T-helper 2 cell (primary cell): ENCODE measurements around the gene PARD3B.

Experiments
- DNase-seq, 5 experiments: peaks; one replicate each; pipeline versions ENCODE4 v3.0.0 to v3.0.0-alpha.2; 2012 to 2022

PARD3B gene

DNA sequence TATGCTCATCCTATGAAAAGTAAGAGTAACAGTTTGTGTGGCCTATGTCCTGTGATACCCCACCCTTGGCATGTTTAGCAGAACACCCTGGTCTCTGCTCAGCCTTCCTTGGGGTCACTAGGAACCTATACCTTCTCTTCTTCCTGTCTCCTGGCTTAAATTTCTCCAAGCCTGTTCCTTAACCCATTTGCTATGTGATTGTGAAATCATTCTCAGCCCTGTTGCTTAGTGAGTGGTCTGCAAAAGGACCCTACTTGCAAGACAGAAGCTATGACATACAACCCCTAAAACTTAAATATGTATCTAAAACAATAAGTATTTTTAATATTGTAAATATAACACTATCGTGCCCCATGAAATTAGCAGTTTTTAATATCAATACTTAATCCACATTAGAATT lies 524.7 kb downstream of the PARD3B start:
- no peak for DNase-seq

DNA sequence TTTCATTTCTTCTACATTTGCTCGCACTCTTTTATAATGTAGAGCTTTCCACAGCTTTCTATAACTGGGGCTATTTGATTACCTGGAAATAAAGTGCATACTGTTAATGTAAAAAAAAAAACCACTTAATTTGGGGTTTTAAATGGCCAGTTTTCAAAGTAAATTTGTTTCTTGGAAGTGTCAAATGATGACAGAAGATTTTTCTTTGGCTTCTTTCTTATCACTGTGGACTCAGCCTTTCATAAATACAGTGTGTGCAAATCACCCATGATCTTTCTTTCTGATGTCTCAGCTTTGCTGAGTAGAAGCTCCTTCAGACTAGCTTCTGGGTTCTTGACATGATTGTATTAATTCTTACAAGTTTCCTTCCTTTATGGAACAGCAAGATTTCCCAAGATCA lies 525.6 kb downstream of the PARD3B start:
- no peak for DNase-seq

DNA sequence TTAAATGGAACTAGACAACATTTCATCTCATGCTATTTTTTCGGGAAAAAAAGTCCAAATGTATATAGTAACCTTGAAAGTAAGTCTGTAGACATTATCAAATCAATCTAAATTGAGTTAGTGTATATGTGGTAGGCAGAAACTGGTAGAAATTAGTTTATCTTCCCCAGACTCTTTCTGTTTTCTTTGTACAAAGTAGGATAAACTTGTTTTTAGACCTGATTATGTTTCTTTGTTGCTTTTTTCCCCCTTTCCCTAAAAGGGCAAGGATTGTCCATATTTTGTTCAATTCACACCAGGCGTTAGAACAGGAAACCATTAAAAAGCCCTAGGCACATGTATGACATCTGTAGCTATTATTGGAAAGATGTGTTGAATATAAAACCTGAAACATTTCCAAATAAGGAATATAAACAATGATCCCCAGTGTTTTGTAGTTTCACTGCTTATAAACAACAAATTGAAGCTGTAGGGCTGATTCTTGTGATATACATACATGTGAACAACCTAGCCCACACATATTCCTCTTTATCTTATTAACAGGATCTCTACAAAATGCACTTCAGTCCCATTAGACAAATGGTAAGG lies 528.3 kb downstream of the PARD3B start:
- DNase-seq: no peak

DNA sequence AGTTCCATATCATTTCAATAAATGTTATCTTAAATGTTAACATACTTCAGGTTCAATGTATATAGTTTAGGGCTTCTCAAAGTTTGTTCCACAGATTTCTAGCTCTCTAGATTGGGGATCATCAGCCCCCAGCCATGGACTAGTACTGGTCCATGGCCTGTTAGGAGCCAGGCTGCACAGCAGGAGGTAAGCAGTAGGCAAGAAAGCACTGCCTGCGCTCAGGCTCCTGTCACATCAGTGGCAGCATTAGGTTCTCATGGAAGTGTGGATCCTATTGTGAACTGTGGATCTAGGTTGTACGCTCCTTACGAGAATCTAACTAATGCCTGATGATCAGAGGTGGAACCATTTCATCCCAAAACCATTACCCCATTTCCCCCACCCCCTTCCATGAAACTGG lies 531.1 kb downstream of the PARD3B start:
- no peak for DNase-seq

DNA sequence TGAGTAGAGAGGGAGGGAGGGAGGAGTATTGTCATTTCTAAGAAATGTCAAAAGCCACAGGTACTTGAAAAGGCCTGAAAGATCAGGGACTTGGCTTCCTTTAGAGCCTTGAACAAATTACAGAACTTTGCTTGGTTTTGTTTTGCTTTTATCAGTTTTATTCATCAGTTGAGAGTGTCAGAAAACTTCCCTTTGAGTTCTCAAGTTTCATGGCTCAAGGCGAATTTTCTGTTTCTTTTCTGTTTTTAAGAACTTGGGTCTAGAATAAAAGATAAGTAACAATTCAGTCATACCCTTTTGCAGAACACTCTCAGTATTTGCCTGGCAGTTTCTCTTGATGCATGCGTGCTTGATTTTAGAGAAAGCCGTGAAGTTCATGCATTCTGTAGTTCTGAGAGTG lies 531.9 kb downstream of the PARD3B start:
- peak in 1 of 5 experiments; percentile 82 for DNase-seq

DNA sequence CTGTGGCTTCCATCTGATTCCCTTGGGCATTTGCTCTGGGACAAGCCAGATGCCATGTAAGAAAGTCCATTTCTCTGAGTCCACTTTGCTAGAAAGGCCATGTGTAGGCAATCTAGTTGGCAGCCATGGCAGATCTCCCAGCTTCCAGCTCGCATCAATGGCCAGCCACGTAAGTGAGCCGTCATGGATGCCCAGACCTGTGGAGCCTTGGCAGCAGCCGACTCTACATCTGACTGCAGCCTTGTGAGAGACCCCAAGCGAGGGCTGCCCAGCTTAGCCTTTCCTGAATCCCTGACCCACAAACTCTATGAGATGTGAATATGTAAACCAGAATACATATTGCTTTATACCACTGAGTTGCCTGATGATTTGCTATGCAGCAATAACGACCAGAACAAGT lies 533.5 kb downstream of the PARD3B start:
- DNase-seq: no peak

DNA sequence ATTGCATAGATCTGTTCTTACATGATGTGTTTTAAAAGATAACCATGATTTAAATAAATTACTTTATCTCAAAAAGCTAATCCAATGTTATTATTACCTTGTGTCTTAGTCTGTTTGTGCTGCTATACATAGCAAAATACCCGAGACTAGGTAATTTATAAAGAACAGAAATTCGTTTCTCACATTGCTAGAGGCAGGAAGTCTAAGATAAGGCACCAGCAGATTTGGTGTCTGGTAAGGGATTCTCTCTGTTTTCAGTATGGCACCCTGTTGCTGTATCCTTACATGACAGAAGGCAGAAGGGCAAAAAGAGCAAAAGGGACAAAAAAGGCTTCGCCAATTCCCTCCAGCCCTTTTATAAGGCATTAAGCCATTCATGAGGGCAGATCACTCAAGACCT lies 533.9 kb downstream of the PARD3B start:
- DNase-seq: no peak

DNA sequence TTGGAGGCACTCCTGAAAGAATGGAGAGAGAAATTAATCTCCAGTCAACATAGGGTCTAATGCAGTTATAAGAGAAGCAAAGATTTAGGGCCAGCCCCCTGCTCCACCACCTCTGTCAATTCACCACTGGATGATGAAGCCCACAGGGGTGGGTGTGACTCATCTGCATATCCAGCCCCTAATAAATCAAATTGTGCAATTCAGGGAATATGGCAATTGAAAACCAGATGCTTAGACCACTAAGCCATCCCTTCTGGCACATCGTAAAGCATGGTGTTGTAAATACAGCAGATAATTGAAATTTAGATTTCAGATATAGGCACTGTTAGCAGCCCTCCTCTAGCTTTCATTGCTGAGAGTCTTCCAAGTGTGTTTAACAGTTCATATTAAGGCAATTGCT lies 541.4 kb downstream of the PARD3B start:
- DNase-seq: no peak

DNA sequence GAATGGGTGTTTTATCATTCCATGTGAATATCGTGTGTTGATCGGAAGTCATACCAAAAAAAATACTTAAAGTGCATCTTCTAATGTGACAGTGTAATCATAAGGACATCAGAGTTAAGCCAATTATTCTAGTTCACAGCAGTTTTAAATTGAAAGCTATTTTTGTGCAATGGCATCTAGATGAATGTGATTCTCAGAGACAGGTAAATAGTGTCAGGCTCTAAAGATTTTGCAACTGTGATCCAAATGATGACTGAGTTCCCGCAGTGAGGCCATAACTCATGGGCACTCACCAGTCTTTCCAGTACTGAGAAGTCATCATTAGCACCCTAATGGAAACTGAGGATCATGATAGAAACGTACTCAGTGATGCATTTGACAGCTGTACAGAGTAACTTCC lies 542.6 kb downstream of the PARD3B start:
- no peak for DNase-seq

DNA sequence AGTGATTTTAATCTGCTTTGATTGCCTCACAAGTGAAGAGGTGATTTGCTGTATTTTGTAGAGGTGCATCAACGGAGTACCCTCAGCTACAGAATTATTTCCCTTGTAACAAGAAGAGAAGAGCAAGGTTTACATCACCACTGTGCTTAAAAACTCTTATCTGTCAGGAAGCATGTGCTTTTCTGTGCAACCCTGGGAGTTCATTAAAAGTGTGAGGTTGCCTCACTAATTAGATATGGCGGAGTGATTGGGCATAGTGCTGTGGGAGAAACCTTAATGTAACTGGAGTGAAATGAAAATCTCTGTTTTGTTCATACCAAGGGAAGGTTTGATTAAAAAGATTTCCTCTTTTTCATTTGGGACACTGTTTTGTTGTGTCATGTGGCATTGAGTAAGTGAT lies 544.7 kb downstream of the PARD3B start:
- no peak for DNase-seq

DNA sequence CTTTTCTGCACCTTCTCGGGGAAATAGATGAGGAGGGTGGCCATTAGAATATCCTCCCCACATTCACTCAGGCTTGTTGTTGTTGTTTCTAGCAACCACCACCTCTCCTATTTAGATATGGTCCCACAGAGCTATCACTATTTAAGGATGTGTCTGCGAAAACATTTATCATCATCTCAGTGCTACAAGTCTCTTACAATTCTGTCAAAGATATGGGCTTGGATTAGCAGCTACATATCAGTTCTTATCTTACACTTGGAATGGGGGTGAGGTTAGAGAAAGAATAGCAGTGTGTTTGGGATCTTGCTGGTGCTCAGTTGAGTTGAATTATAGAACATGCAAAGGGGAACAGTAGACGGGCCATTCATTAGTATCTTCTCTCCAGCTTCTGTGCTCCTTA lies 546.1 kb downstream of the PARD3B start:
- DNase-seq: no peak

DNA sequence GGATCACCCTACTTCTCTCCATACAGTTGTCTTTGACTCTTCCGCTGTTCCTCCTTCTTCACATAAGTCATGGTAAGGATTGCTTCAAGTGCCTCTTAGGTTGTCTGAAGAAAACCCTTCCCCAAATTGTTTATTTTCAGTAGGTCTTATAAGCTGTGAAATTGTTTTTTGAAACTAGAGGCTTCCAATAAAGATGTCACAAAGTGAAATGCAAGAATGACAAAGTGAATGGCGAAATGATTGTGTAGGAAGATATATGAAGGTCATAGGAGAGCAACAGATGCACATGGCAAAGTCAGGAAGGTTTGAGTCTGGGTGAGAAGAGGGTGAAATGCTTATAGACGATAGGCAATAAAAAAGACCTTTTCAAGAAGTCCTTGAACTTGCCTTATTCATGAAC lies 548.8 kb downstream of the PARD3B start:
- DNase-seq: no peak

DNA sequence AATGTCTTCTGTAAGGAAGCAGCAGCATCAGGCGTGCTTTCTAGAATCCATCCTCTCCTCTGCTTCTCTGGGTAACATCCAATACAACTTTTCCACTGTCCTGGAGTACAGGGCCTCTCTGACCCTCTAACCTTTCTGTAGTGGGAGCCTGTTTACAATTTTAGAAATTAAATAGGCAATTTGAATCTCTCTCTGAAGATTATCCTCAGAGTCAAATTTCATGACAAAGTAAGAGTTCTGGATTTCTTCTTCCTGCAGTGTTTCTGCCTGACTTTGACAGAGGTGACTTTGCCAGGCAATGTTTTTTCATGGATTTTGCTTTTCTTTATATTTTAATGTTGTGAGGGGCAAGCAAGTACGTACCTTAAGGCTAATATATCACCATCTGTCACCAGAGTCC lies 558.4 kb downstream of the PARD3B start:
- DNase-seq: no peak

DNA sequence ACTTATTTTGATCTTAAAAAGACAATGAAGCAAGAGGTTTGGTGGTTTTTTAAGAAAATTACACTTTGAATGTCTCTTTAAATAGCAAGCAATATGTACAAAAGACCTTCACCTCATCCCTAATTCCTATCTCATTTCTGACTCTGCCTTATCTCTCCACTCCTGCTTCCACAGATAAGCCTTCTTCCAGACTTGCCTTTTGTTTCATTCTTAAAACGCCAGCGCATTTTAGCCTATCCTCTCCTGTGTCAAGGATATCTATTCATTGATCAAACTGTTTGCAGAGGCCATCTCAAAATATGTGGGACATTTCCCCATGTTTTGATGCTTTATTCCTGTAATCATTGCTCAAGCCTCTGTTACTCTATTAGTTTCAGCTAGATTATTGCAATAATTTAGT lies 562.5 kb downstream of the PARD3B start:
- DNase-seq: no peak

DNA sequence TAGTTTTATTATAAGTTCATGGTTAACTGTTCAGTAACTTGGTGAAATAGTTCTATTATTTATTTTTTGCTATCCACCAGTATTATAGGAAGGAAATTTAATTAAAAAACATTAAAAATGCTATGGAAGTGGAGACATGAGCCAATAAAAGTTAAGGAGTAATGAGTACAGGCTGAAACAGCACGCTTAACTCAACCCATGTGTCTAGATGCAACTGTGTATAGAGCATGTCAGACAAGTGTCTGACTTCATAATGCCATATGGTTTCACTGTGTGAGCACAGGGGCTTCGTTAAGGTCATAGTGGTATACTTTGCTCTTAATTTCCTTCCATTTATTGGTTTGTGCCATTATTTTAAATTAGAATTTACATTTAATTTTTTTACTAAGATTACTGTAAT lies 570.2 kb downstream of the PARD3B start:
- DNase-seq: no peak

DNA sequence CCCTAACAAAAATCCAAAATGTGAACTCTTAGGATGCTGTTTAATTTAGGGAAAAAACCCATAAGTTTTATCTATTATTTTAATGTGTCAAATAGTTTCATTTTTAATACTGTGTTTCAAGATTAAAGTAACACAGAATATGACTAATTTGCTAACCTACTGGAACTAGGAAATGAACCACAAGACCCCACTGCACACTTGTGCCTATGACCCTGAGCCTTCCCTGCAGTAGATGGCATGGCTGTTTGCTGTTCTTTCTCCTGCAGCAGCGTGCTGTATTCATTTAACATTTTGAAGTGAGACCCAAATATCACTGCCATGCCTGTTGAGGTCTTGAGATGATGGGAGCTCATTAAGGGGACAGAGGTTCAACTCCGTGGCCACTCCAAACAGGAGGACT lies 571.9 kb downstream of the PARD3B start:
- peak in 1 of 5 experiments; percentile 42 for DNase-seq

DNA sequence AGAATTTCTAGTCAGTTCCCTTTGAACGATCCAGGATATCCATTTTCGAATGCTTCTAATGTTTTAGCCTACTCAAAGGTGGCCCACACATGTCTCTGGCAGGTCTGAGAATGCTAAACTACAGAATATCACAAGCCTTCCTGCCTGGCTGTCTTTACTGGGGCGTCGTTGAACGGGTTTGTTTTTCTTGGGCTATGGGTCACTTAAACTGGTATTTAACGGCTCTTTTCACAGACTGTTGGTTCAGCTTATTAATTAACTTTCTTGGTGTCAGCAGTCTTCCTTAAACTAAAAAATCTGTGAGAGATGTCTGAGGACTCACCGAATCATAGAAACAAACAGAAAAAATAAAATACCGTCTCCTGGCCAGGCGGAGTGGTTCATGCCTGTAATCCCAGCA lies 573.9 kb downstream of the PARD3B start:
- DNase-seq: no peak

DNA sequence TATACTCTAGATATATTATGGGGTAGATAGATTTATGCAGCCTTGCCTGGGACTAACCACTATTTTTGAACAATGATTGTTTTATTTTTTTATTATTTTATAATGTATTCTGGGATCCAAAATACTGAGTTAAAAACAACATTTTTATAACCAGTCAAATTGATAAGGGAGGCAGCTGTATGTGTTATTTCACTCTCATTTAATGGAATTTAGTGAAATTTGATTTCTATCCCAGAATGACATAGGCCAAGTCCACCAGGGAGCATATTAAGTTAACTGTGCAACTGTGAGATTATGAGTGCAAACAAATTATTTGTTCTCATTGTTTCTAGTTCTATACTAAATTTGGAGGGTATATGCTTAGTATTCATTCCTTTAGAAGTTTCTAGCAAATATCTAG lies 583.5 kb downstream of the PARD3B start:
- DNase-seq: no peak

DNA sequence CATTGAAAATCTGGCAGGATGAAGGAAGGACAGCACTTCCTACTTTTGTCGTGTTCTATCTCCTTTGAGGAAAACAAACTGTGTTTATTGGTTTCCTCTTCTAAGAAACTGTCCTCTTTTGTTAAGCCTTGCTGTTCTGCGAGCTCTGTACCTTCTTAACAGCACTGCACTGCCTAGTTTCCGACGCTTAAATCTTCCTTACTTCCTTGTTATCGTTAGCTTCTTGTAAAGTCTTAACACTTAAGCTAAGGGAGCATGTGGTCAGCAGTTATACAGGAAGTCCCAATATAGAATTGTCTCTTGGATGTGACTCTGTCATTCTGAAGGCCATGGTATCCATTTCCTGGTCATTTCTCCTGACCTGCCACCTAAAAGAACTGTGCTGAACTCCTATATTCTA lies 584.3 kb downstream of the PARD3B start:
- peak in 1 of 5 experiments; percentile 8 for DNase-seq

DNA sequence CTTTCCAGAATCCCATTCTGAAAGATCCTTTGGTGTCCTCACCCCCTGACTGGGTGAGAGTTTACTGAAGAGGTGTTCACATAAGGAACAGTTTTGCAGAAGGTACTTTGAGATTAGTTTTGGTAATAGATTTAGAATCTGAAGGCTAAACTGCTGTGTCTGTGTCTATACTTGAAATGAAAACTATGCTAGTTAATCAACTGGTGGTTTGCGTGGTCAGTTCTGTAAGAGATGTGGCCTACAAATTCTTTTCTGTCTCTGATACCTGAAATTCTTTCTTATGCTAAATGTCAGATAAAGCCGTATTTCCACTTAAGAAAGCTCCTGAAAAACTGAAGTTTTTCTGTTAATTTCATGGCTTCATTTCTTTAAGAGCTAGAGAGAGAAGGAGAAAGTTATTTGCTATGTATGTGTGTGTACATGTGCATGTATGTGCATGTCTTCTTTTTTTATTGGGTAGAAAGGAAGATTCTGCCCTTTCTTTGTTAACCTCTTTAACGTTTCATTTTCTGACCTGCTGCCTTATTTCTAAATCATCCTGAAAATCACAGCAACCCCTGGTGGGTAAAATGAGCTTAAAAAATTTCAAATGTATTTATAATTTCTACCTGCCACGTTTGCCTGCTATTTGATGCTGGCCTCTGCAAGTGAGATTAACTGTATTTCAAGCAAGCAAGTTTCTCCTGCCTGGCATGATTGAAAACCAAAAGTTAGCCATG lies 585.0 kb downstream of the PARD3B start:
- peak in 1 of 5 experiments; percentile 42 for DNase-seq

DNA sequence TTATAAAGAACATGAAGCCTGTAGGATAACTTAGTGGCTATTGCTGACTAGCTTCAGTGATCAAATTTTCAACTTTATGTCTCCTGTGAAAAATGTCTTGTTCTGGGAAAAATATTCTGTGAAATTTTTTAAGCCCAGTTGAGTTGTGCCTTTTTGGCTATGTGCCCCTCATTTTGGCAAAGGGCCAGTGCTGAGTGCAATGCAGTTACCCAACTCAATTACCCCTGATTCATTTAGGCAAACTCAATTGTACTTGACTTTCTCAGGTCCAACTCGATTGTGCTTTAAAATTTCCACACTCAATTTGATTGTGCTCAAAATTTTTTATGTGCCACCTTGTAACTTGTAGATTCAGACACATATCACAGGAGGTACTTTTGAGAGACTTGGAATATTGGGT lies 588.3 kb downstream of the PARD3B start:
- no peak for DNase-seq

DNA sequence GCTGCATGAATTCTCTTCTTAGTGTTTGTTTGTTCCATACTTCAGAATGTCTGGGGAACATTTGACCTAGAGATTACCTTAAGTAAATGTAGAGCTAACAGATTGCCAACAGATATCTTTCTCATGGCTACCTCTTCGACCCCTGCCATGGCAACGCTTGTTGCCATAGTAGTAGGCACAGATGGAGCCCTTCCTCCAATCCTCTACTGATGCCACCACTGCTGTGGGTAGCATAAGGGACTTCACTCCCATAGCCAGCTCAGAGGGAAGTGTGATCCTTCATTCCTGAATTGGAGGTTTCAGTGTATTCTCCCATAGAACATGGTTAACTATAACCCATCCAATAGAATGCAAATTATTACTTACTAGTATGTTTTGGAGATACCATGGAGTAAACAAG lies 593.5 kb downstream of the PARD3B start:
- DNase-seq: no peak

DNA sequence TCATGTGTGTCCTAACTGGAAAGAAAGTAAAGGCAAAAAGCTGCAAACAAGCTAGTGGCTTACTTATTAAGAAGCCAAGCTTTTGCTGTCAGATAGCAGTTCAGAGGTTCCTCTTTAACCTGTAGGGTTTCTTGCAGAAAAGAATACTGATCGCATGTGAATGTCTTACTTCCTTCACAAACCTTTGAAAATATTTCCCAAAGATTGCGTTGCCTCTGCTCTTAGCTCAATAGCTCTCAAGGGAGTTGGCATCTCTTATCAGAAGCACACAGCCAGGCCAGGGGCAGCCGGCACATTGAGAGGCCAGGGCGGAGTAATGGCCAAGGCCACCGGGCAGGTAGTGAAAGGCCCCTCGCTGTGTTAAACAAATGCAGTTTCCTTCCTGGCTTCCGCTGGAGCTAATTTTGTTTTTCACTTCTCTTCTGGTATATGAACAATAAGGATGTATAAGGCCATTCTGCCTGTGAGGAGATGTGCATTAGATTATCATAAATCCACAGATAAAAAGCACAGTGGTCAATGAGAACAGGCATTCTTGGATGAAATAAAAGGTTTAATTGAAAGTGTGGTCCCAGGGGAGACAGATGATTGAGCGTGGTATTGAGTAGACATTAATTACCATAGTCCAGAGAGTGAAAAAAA lies 594.7 kb downstream of the PARD3B start:
- no peak for DNase-seq

DNA sequence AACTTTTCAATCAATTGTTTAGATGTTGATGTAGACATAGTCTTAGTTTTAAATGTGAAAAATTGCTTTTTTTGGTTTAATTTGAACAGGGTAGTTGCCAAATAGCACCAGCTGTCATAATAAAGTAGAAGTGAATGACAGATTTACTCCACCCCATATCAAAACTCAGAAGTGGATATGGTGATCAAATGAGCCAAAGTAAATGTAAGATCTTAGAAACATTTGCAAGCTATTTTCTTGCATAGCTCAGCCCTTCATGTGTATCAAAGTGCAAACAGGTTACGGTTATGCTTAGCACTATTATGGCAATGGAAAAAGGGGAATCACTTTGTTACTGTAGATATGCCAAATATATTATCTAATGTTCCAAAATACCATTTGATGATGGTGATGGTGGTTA lies 596.1 kb downstream of the PARD3B start:
- DNase-seq: no peak

DNA sequence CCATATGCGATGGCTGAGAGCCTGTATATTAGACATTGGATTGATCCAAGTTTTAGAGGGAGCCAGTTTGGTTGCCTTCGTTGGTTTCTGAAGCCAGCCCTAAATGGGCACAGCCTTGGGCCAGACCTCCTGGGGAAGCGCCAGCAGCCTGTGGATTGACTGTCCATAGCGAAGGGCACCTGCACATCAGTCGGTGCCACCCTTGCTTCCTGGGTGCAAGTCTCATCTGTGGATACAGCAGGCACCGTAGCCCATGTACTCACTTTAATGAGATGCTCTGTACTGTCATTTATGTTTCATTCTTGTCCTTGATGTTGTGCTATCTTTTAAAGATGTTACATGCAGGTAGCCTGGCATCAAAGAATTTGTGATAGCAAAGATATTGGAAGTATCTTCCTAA lies 600.6 kb downstream of the PARD3B start:
- DNase-seq: no peak
